Type B pancreatic cell (in vitro differentiated cells): ENCODE results near the gene RPL9. TPM values are rescaled to one million over a fixed set of nuclear protein-coding genes. Genes with fewer than 3 reads are reported as not detected.
A peak's percentile ranks its signal among the peaks of the same experiment; 100 is the strongest.

Experiments
- DNase-seq: peaks from one replicate; pipeline ENCODE4 v3.0.0; 2021; ENCODE audit warnings: mixed read lengths; ENCODE audit not compliant: unreplicated experiment; ENCODE audit errors: extremely low spot score
- H3K27ac Mint-ChIP-seq: 2 replicates; pipeline ENCODE4 v1.8.0; 2021; ENCODE audit warnings: mild to moderate bottlenecking, mixed read lengths
- H3K27me3 Mint-ChIP-seq: 2 replicates; pipeline ENCODE4 v1.8.0; 2021; ENCODE audit warnings: mixed read lengths
- H3K36me3 Mint-ChIP-seq: 2 replicates; pipeline ENCODE4 v1.8.0; 2021; ENCODE audit warnings: mixed read lengths
- H3K4me1 Mint-ChIP-seq: one replicate; pipeline ENCODE4 v1.8.0; 2021; ENCODE audit warnings: mixed read lengths; ENCODE audit not compliant: unreplicated experiment
- H3K4me3 Mint-ChIP-seq: 2 replicates; pipeline ENCODE4 v1.8.0; 2021; ENCODE audit warnings: mild to moderate bottlenecking, mixed read lengths
- H3K9me3 Mint-ChIP-seq: 2 replicates; pipeline ENCODE4 v1.8.0; 2021; ENCODE audit warnings: mixed read lengths
- CTCF ChIP-seq: fragments of 200-600 bp; sonication (generic); conservative IDR thresholded peaks from 2 replicates; pipeline ENCODE4 v1.5.0; 2021; ENCODE audit warnings: antibody characterized with exemption, mild to moderate bottlenecking
- total RNA-seq: library from RNA; stranded (reverse); gene quantifications from 2 replicates; pipeline ENCODE4 v1.2.1, GENCODE V29; 2021; ENCODE audit warnings: low replicate concordance

The RPL9 gene
- total RNA-seq, 1 donor from 2014 or later: 1,887 TPM

- H3K9me3 Mint-ChIP-seq: no peaks in the 10 kb centered on the region
- H3K4me3 Mint-ChIP-seq: no peak overlapping the region
- no peak for TF ChIP-seq CTCF
- no peaks in the 10 kb centered on the region for H3K27me3 Mint-ChIP-seq
- peaks cover 7% of the 10 kb centered on the region for H3K4me1 Mint-ChIP-seq
- peaks cover 46% of the 10 kb centered on the region for H3K36me3 Mint-ChIP-seq
- DNase-seq: no peak
- peak overlapping the region; percentile 15 for H3K27ac Mint-ChIP-seq
These were observed 7.2 kb downstream of the RPL9 start for GRCh38 chr4:39451423-39452023.

GRCh38 chr4:39450618-39451017 is 8.1 kb downstream of the RPL9 start:
- H3K9me3 Mint-ChIP-seq: no peaks in the 10 kb centered on the region
- peaks cover 39% of the 10 kb centered on the region for H3K36me3 Mint-ChIP-seq
- peaks cover 5% of the 10 kb centered on the region for H3K4me1 Mint-ChIP-seq
- H3K27ac Mint-ChIP-seq: peak overlapping the region; percentile 49
- TF ChIP-seq CTCF: no peak
- no peaks in the 10 kb centered on the region for H3K27me3 Mint-ChIP-seq
- H3K4me3 Mint-ChIP-seq: no peak overlapping the region
- DNase-seq: no peak

GRCh38 chr4:39446842-39447573 is 11.7 kb downstream of the RPL9 start:
- no peak for DNase-seq
- H3K27me3 Mint-ChIP-seq: no peaks in the 10 kb centered on the region
- H3K9me3 Mint-ChIP-seq: no peaks in the 10 kb centered on the region
- peak overlapping the region; percentile 62 for H3K4me3 Mint-ChIP-seq
- H3K27ac Mint-ChIP-seq: peak overlapping the region; percentile 48
- no peak for TF ChIP-seq CTCF
- peaks cover 10% of the 10 kb centered on the region for H3K36me3 Mint-ChIP-seq
- peaks cover 2% of the 10 kb centered on the region for H3K4me1 Mint-ChIP-seq

GRCh38 chr4:39446483-39446841 is 12.3 kb downstream of the RPL9 start:
- DNase-seq: no peak
- Mint-ChIP-seq H3K27ac (no peak overlapping the region), H3K4me1 (no peaks in the 10 kb centered on the region), H3K4me3 (no peak overlapping the region), H3K36me3 (peaks cover 9% of the 10 kb centered on the region), H3K9me3 (no peaks in the 10 kb centered on the region), H3K27me3 (no peaks in the 10 kb centered on the region)
- TF ChIP-seq CTCF: no peak

GRCh38 chr4:39442998-39443397 is 15.7 kb downstream of the RPL9 start:
- H3K27ac Mint-ChIP-seq: no peak overlapping the region
- TF ChIP-seq CTCF: no peak
- no peaks in the 10 kb centered on the region for H3K9me3 Mint-ChIP-seq
- H3K4me1 Mint-ChIP-seq: no peaks in the 10 kb centered on the region
- no peak for DNase-seq
- H3K4me3 Mint-ChIP-seq: no peak overlapping the region
- H3K27me3 Mint-ChIP-seq: peaks cover 3% of the 10 kb centered on the region
- no peaks in the 10 kb centered on the region for H3K36me3 Mint-ChIP-seq
